MM.1S (cell line): ENCODE measurements around the gene TEKT4.

Source experiments
- DNase-seq: peaks from one replicate; pipeline ENCODE4 v3.0.0-alpha.2; 2015
- H2AFZ ChIP-seq: fragments of 300-600 bp; sonication (generic); 2 replicates; pipeline ENCODE4 v1.6.0; 2016; ENCODE audit warnings: antibody characterized with exemption, low read length
- H3F3A ChIP-seq: fragments of 300-600 bp; sonication (generic); 2 replicates; pipeline ENCODE4 v1.6.1; 2016; ENCODE audit warnings: mild to moderate bottlenecking, antibody characterized with exemption, low read length, moderate library complexity, mixed read lengths; ENCODE audit not compliant: insufficient read depth
- H3K27ac ChIP-seq: fragments of 300-600 bp; sonication (generic); 2 replicates; pipeline ENCODE4 v1.5.1; 2016; ENCODE audit warnings: mild to moderate bottlenecking, low read length
- H3K27me3 ChIP-seq: fragments of 300-600 bp; sonication (generic); replicated peaks from 2 replicates; pipeline ENCODE4 v1.6.0; 2016; ENCODE audit warnings: low read length; ENCODE audit not compliant: insufficient read depth
- H3K36me3 ChIP-seq: fragments of 300-600 bp; sonication (generic); replicated peaks from 2 replicates; pipeline ENCODE4 v1.6.1; 2016; ENCODE audit warnings: mild to moderate bottlenecking, low read length, mixed read lengths; ENCODE audit not compliant: insufficient read depth
- H3K4me1 ChIP-seq: fragments of 300-600 bp; sonication (generic); 2 replicates; pipeline ENCODE4 v1.6.1; 2016; ENCODE audit warnings: low read length, mixed read lengths
- H3K4me2 ChIP-seq: fragments of 300-600 bp; sonication (generic); 2 replicates; pipeline ENCODE4 v1.6.0; 2016; ENCODE audit warnings: low read depth, low read length
- H3K4me3 ChIP-seq: fragments of 300-600 bp; sonication (generic); 2 replicates; pipeline ENCODE4 v1.5.1; 2016; ENCODE audit warnings: low read length, mixed read lengths
- H3K79me2 ChIP-seq: fragments of 300-600 bp; sonication (generic); 2 replicates; pipeline ENCODE4 v1.6.1; 2016; ENCODE audit warnings: mixed run types, low read length, mixed read lengths
- H3K9ac ChIP-seq: fragments of 300-600 bp; sonication (generic); 2 replicates; pipeline ENCODE4 v1.6.1; 2016; ENCODE audit warnings: low read length, mixed read lengths
- H3K9me2 ChIP-seq: fragments of 300-600 bp; sonication (generic); replicated peaks from 2 replicates; pipeline ENCODE4 v1.6.1; 2016; ENCODE audit warnings: mild to moderate bottlenecking, low read length, mixed read lengths; ENCODE audit not compliant: insufficient read depth
- H3K9me3 ChIP-seq: fragments of 300-600 bp; sonication (generic); replicated peaks from 2 replicates; pipeline ENCODE4 v1.6.1; 2016; ENCODE audit warnings: mild to moderate bottlenecking, low read length, mixed read lengths; ENCODE audit not compliant: insufficient read depth
- H4K20me1 ChIP-seq: fragments of 300-600 bp; sonication (generic); 2 replicates; pipeline ENCODE4 v1.6.1; 2016; ENCODE audit warnings: mild to moderate bottlenecking, low read length, moderate library complexity, mixed read lengths; ENCODE audit not compliant: insufficient read depth
- CTCF ChIP-seq: fragments of 300-600 bp; sonication (generic); IDR thresholded peaks from 2 replicates; pipeline ENCODE4 v1.5.1; 2016; ENCODE audit warnings: antibody characterized with exemption, low read length, mixed read lengths
- EZH2 ChIP-seq: fragments of 300-600 bp; sonication (generic); optimal IDR thresholded peaks from 2 replicates; pipeline ENCODE3; 2017; ENCODE audit warnings: low read depth, mild to moderate bottlenecking, antibody characterized with exemption, low read length, mixed read lengths
- EZH2phosphoT487 ChIP-seq: fragments of 300-600 bp; sonication (generic); IDR thresholded peaks from 2 replicates; pipeline ENCODE4 v1.6.1; 2018; ENCODE audit warnings: antibody characterized with exemption, low read length

TEKT4 gene

GRCh38 chr2:94869552-94870439 is 1.4 kb upstream of the TEKT4 start:
- TF ChIP-seq EZH2phosphoT487 = no peak
- no peak for TF ChIP-seq CTCF
- Histone ChIP-seq H2AFZ (no peak overlapping the region), H3K4me2 (no peak overlapping the region), H3K79me2 (no peaks in the 10 kb centered on the region), H3K36me3 (no peaks in the 10 kb centered on the region), H3K9me3 (no peaks in the 10 kb centered on the region), H3K4me3 (no peak overlapping the region), H3K9ac (no peak overlapping the region), H3K4me1 (no peaks in the 10 kb centered on the region), H3F3A (no peaks in the 10 kb centered on the region), H4K20me1 (no peaks in the 10 kb centered on the region), H3K9me2 (no peaks in the 10 kb centered on the region), H3K27ac (no peak overlapping the region), H3K27me3 (no peaks in the 10 kb centered on the region)
- DNase-seq = no peak

- H3K9me2 ChIP-seq = no peaks in the 10 kb centered on the region
- TF ChIP-seq EZH2phosphoT487 (no peak), EZH2 (no peak), CTCF (peak; percentile 53)
- H3K27ac ChIP-seq = no peak overlapping the region
- H4K20me1 ChIP-seq = no peaks in the 10 kb centered on the region
- no peak overlapping the region for H3K4me2 ChIP-seq
- H3F3A ChIP-seq = no peaks in the 10 kb centered on the region
- no peak overlapping the region for H3K9ac ChIP-seq
- no peaks in the 10 kb centered on the region for H3K9me3 ChIP-seq
- no peaks in the 10 kb centered on the region for H3K36me3 ChIP-seq
- H2AFZ ChIP-seq = no peak overlapping the region
- no peaks in the 10 kb centered on the region for H3K27me3 ChIP-seq
- no peak overlapping the region for H3K4me3 ChIP-seq
- peak; percentile 13 for DNase-seq
- no peaks in the 10 kb centered on the region for H3K4me1 ChIP-seq
- H3K79me2 ChIP-seq = no peaks in the 10 kb centered on the region
These were observed 597 bp upstream of the TEKT4 start for GRCh38 chr2:94870440-94871225.

GRCh38 chr2:94872088-94872618 is 923 bp downstream of the TEKT4 start:
- Histone ChIP-seq H3K4me1 (no peaks in the 10 kb centered on the region), H3K4me3 (no peak overlapping the region), H4K20me1 (no peaks in the 10 kb centered on the region), H3F3A (no peaks in the 10 kb centered on the region), H3K9me3 (no peaks in the 10 kb centered on the region), H3K9ac (no peak overlapping the region), H2AFZ (no peak overlapping the region), H3K36me3 (no peaks in the 10 kb centered on the region), H3K27me3 (no peaks in the 10 kb centered on the region), H3K4me2 (no peak overlapping the region), H3K9me2 (no peaks in the 10 kb centered on the region), H3K27ac (no peak overlapping the region), H3K79me2 (no peaks in the 10 kb centered on the region)
- TF ChIP-seq EZH2 = no peak
- TF ChIP-seq CTCF = no peak
- no peak for TF ChIP-seq EZH2phosphoT487
- no peak for DNase-seq
